MV-4-11 (cell line): ENCODE measurements around the gene NGDN.

ENCODE experiments used
- DNase-seq: peaks from one replicate; lab custom pipeline; 2025; lab: John Stamatoyannopoulos, UW

The NGDN gene

DNA sequence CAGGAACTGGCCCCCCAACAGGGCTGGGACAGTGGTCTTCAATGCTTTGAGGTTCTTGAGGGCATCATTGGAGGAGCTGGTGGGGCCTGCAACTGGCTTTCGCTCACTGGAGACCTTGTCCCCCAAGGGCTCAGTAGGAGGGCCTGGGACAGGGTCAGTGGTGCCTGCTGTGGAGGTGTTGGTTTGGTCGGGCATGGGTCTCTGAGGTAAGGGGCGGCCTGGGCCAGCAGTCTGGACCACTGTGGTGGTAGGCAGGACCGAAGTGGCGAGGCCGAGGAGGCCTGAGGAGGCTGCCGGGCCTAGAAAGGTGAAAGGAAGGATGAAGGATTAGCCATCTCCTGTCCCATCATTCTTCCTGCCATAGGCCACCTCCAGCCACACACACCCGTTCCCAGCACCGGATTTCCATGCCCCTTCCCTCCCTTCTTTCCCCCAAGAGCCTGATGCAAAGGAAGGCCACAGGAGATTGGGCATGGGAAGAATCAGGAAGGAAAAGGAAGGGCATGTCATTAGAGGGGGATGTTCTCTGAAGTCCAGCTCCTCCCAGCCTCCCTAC is 53.2 kb downstream of the NGDN start:
- no peak for DNase-seq

GRCh38 chr14:23523229-23524016 is 53.9 kb downstream of the NGDN start:
- no peak for DNase-seq

- DNase-seq = no peak
Measured at GRCh38 chr14:23524954-23525353, 55.5 kb downstream of the NGDN start.

DNA sequence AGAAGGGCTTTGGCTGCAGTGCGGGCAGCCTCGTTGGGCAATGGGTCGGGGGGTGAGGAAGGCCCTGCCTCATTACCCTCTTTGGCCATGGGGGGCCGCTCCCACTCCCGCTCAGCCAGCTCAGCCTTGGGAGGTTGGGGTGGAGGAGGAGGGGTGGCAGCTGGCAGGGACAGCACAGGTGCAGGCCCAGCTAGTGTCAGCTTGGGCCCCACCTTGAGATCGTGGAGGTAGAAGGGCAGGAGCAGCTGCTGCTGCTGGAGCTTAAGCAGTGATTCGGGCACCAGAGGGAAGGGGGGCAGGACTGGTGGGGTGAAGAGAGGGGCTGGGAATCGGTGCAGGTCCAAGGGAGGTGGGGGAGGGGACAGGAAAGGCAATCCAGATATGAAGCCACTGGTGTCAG is 56.1 kb downstream of the NGDN start:
- DNase-seq = no peak
